Keratinocyte (primary cell): ENCODE data around the gene CNTNAP2. TPM values are rescaled to one million over a fixed set of nuclear protein-coding genes. Genes with fewer than 3 reads are reported as not detected.

Source experiments
- DNase-seq: peaks from one replicate; pipeline ENCODE4 v3.0.0-alpha.2; 2011; ENCODE audit warnings: low read depth, missing footprints, low spot score
- FAIRE-seq: peaks from 2 replicates; lab custom pipeline; 2011; peaks lifted over from hg19 to GRCh38; lab: Jason Lieb, UNC
- H2AFZ ChIP-seq: 2 replicates; pipeline ENCODE4 v1.6.0; 2012; ENCODE audit warnings: low read length, control low read depth, inconsistent platforms; ENCODE audit not compliant: control insufficient read depth
- H3K27ac ChIP-seq: 2 replicates; pipeline ENCODE4 v1.5.1; 2011; ENCODE audit warnings: low read length; ENCODE audit not compliant: control insufficient read depth, insufficient read depth
- H3K27me3 ChIP-seq: 3 replicates; pipeline ENCODE4 v1.6.0; 2011; ENCODE audit warnings: low read length; ENCODE audit not compliant: control insufficient read depth, insufficient read depth; ENCODE audit errors: extremely low read depth
- H3K36me3 ChIP-seq, 2 experiments: 2 replicates in 1 of 2; 3 replicates in 1 of 2; pipeline ENCODE4 v1.5.1; 2011; ENCODE audit warnings: low read length in 2 of 2, mild to moderate bottlenecking in 1 of 2; ENCODE audit not compliant: control insufficient read depth in 2 of 2, insufficient read depth in 2 of 2; ENCODE audit errors: extremely low read depth in 1 of 2
- H3K4me1 ChIP-seq: 3 replicates; pipeline ENCODE4 v1.5.1; 2011; ENCODE audit warnings: low read length; ENCODE audit not compliant: control insufficient read depth, insufficient read depth; ENCODE audit errors: extremely low read depth
- H3K4me2 ChIP-seq: 3 replicates; pipeline ENCODE4 v1.6.0; 2011; ENCODE audit warnings: low read depth, low read length; ENCODE audit not compliant: control insufficient read depth, insufficient read depth; ENCODE audit errors: extremely low read depth
- H3K4me3 ChIP-seq, 3 experiments: fragments of 200-600 bp in 1 of 3; sonication (generic) in 1 of 3; 2 replicates in 2 of 3; 3 replicates in 1 of 3; pipeline ENCODE4 v1.5.1; 2011 to 2016; ENCODE audit warnings: low read length in 3 of 3, mild to moderate bottlenecking in 3 of 3, control low read depth in 2 of 3, inconsistent platforms in 1 of 3, low read depth in 1 of 3, mixed read lengths in 1 of 3, mixed run types in 1 of 3, moderate library complexity in 1 of 3; ENCODE audit not compliant: control insufficient read depth in 2 of 3, insufficient read depth in 2 of 3; ENCODE audit errors: extremely low read depth in 1 of 3
- H3K79me2 ChIP-seq: 2 replicates; pipeline ENCODE4 v1.6.0; 2012; ENCODE audit warnings: low read length; ENCODE audit not compliant: control insufficient read depth, insufficient read depth
- H3K9ac ChIP-seq: 3 replicates; pipeline ENCODE4 v1.6.0; 2011; ENCODE audit warnings: low read length; ENCODE audit not compliant: control insufficient read depth, insufficient read depth; ENCODE audit errors: extremely low read depth
- H3K9me1 ChIP-seq: 3 replicates; pipeline ENCODE4 v1.6.0; 2011; ENCODE audit warnings: low read length; ENCODE audit not compliant: control insufficient read depth, insufficient read depth; ENCODE audit errors: extremely low read depth
- H3K9me3 ChIP-seq: 2 replicates; pipeline ENCODE4 v1.5.1; 2012; ENCODE audit warnings: low read depth, low read length; ENCODE audit not compliant: control insufficient read depth
- H4K20me1 ChIP-seq: 3 replicates; pipeline ENCODE4 v1.6.0; 2011; ENCODE audit warnings: low read length; ENCODE audit not compliant: control insufficient read depth, insufficient read depth; ENCODE audit errors: extremely low read depth
- EZH2 ChIP-seq: IDR thresholded peaks from one replicate; pipeline ENCODE4 v1.6.1; 2012; ENCODE audit warnings: inconsistent platforms, mild to moderate bottlenecking, low read length, moderate library complexity
- dilution Hi-C: fragments of 300-500 bp; cut with MboI; formaldehyde crosslinking; loops from one replicate; pipeline ENCODE4 v1.7.0; 2020; ENCODE audit warnings: low sequenced_read_pairs; ENCODE audit not compliant: extremely low pct_ligation_motif_present
- polyA plus RNA-seq, 5 experiments: library from polyadenylated mRNA; depleted of rRNA in 3 of 5; stranded (reverse) in 3 of 5; stranded (forward) in 1 of 5; unstranded in 1 of 5; fragments of >200 nt; gene quantifications; 1 replicate in 1 of 5; 2 replicates in 3 of 5; 3 replicates in 1 of 5; pipeline versions ENCODE4 v1.2.1 to v1.2.3, GENCODE V29; 2011 to 2012; ENCODE audit warnings: missing spikeins in 2 of 5, low read depth in 1 of 5, low replicate concordance in 1 of 5
- TF ChIP-seq, protein P1 (sequence below), 3 experiments: IDR thresholded peaks in 1 of 3; conservative IDR thresholded peaks in 1 of 3; optimal IDR thresholded peaks in 1 of 3; 2 replicates in 2 of 3; 3 replicates in 1 of 3; pipeline versions ENCODE3 to v1.5.1; 2011; ENCODE audit warnings: low read length in 3 of 3, mild to moderate bottlenecking in 3 of 3, moderate library complexity in 2 of 3, control low read depth in 1 of 3, inconsistent platforms in 1 of 3; ENCODE audit not compliant: insufficient read depth in 2 of 3; ENCODE audit errors: extremely low read depth in 1 of 3

Gene CNTNAP2
- polyA plus RNA-seq, 1 donor (not counting 4 experiments of a cell fraction or from before 2014, with no cell fraction given), result 1.4 TPM

- Histone ChIP-seq H3K4me3 (no peak overlapping the region), H2AFZ (no peak overlapping the region), H3K9me3 (peaks cover 3% of the 10 kb centered on the region), H4K20me1 (no peaks in the 10 kb centered on the region), H3K27ac (no peak overlapping the region), H3K79me2 (no peaks in the 10 kb centered on the region), H3K4me1 (no peaks in the 10 kb centered on the region), H3K4me2 (no peak overlapping the region), H3K27me3 (no peaks in the 10 kb centered on the region), H3K9me1 (no peaks in the 10 kb centered on the region), H3K36me3 (no peaks in the 10 kb centered on the region), H3K9ac (no peak overlapping the region)
- DNase-seq (no peak), FAIRE-seq (no peak)
- no peak for TF ChIP-seq EZH2
- TF ChIP-seq, protein P1, sequence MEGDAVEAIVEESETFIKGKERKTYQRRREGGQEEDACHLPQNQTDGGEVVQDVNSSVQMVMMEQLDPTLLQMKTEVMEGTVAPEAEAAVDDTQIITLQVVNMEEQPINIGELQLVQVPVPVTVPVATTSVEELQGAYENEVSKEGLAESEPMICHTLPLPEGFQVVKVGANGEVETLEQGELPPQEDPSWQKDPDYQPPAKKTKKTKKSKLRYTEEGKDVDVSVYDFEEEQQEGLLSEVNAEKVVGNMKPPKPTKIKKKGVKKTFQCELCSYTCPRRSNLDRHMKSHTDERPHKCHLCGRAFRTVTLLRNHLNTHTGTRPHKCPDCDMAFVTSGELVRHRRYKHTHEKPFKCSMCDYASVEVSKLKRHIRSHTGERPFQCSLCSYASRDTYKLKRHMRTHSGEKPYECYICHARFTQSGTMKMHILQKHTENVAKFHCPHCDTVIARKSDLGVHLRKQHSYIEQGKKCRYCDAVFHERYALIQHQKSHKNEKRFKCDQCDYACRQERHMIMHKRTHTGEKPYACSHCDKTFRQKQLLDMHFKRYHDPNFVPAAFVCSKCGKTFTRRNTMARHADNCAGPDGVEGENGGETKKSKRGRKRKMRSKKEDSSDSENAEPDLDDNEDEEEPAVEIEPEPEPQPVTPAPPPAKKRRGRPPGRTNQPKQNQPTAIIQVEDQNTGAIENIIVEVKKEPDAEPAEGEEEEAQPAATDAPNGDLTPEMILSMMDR (optimal IDR thresholded peaks at IDR 0.05 in 1 of 3, IDR thresholded peaks at IDR 0.05 in 1 of 3, conservative IDR thresholded peaks at IDR 0.05 in 1 of 3; ENCODE audit: extremely low read depth in 1 of 3, insufficient read depth in 2 of 3, low read length in 3 of 3), result no peak
- dilution Hi-C loops, result no loop called here
Observed at GRCh38 chr7:148021507-148022045, 1905.0 kb downstream of the CNTNAP2 start.

DNA sequence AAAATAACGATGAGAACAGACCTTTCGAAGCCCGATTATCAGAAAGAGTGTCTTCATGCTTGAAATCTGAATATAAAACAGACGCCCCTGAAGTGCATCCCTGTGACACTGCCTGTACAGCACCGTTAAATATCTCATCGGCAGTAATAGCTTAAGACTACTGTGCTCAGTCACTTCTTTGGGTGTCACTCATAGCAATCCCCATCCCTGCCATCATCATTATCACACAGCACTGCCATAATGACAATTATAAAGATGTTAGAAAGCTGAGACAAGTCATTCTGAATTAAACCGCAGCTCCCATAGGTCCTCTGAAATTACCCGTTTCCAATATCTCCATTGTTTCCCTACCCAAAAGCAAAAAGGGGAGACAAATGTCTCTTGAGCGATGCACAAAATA, 1906.2 kb downstream of the CNTNAP2 start:
- Histone ChIP-seq H3K79me2 (no peaks in the 10 kb centered on the region), H3K36me3 (no peaks in the 10 kb centered on the region), H2AFZ (no peak overlapping the region), H3K4me3 (no peak overlapping the region), H4K20me1 (no peaks in the 10 kb centered on the region), H3K4me1 (no peaks in the 10 kb centered on the region), H3K27ac (no peak overlapping the region), H3K9me1 (no peaks in the 10 kb centered on the region), H3K9me3 (peaks cover 3% of the 10 kb centered on the region), H3K27me3 (no peaks in the 10 kb centered on the region), H3K9ac (no peak overlapping the region), H3K4me2 (no peak overlapping the region)
- DNase-seq (no peak), FAIRE-seq (no peak)
- dilution Hi-C loops, result no loop called here
- TF ChIP-seq EZH2, result no peak
- TF ChIP-seq, protein P1 (optimal IDR thresholded peaks at IDR 0.05 in 1 of 3, IDR thresholded peaks at IDR 0.05 in 1 of 3, conservative IDR thresholded peaks at IDR 0.05 in 1 of 3; ENCODE audit: extremely low read depth in 1 of 3, insufficient read depth in 2 of 3, low read length in 3 of 3), result no peak
